ENCODE results near the gene SLC46A1. TPM values are rescaled to one million over a fixed set of nuclear protein-coding genes. Genes with fewer than 3 reads are reported as not detected.

Gene SLC46A1
- total RNA-seq, 2 experiments from 2014 or later = 2.1 to 3.1 TPM

DNA sequence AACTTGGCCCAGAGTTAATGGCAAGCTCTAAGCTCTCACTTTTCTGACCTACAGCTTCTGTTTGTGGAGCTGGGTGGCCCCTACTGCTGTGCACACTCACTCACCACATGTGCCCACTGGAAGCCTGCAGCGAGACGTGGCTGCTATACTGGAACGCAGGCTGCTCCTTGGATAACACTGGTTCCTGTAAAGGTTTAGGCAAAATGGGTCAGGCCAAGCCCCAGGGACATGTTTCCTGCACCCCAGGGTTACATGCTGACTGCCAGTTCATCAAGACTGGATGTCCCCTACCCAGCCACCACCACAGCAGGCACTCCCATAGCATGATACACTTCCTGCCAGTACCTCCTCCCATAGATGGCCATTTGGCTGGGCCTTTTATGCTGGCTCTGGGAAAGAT, 57.0 kb downstream of the SLC46A1 start:
- POLR2A ChIA-PET = interaction anchor here (1.3 kb wide), 1 partner anchor 12 kb away, joined by 3 read pairs; no protein-coding TSS in a partner anchor
- H3K27me3 Mint-ChIP-seq = no peaks in the 10 kb centered on the region

DNA sequence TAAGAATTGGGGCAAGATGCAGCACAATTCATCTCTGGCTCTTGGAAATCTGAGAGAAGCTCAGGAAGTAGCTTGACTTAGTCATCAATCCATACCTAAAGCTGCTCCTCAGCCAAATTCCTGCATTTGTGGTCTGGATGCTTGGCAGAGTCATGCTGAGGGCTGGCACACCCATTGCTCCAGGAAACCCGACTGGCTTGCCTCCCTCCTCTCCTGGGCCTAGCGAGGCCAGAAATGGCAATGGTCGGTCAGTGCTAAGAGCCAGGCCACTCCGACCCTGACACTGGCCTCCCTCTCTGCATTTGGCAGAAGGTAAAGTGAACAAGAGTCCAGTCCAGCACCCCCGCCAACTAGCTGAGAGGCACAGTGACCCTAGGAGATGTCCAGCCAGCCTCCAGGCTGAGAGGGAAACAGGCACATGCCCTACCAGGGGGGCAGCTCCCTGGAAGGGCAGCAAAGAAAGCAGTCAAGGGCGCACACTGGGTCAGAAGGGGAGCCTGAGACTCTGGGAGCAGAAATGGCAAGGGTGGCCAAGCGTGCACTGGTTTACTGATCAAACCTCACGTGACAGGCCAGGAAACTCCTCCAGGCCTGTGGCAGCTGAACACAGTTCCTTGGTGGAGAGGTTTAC, 58.6 kb downstream of the SLC46A1 start:
- ChIA-PET POLR2A (interaction anchor here (0.7 to 4.1 kb wide), 3 partner anchors 8 to 69 kb away, joined by 3 to 33 read pairs (median 3); partner anchors contain the start of gene POLDIP2), CTCF (interaction anchor here (1.0 to 2.0 kb wide), 5 partner anchors 8 to 542 kb away, joined by 3 to 10 read pairs (median 4); partner anchors contain the start of genes IFT20 and TNFAIP1)
- H3K27ac Mint-ChIP-seq = no peak overlapping the region
- DNase-seq (no peak), ATAC-seq (no peak)
- TF ChIP-seq, protein P1, sequence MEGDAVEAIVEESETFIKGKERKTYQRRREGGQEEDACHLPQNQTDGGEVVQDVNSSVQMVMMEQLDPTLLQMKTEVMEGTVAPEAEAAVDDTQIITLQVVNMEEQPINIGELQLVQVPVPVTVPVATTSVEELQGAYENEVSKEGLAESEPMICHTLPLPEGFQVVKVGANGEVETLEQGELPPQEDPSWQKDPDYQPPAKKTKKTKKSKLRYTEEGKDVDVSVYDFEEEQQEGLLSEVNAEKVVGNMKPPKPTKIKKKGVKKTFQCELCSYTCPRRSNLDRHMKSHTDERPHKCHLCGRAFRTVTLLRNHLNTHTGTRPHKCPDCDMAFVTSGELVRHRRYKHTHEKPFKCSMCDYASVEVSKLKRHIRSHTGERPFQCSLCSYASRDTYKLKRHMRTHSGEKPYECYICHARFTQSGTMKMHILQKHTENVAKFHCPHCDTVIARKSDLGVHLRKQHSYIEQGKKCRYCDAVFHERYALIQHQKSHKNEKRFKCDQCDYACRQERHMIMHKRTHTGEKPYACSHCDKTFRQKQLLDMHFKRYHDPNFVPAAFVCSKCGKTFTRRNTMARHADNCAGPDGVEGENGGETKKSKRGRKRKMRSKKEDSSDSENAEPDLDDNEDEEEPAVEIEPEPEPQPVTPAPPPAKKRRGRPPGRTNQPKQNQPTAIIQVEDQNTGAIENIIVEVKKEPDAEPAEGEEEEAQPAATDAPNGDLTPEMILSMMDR (IDR thresholded peaks at IDR 0.05) = no peak
- no peaks in the 10 kb centered on the region for H3K27me3 Mint-ChIP-seq
- H3K9me3 Mint-ChIP-seq = no peaks in the 10 kb centered on the region
- no peaks in the 10 kb centered on the region for H3K4me1 Mint-ChIP-seq (ENCODE audit: low read depth)
- H3K36me3 Mint-ChIP-seq (ENCODE audit: low read depth) = peaks cover 47% of the 10 kb centered on the region
- intact Hi-C loops (cut with micrococcal nuclease) = no loop called here
- no peak overlapping the region for H3K4me3 Mint-ChIP-seq

More for the DNA sequence above, 57.0 kb downstream of the SLC46A1 start:
- Mint-ChIP-seq H3K9me3 (no peaks in the 10 kb centered on the region), H3K27ac (no peak overlapping the region), H3K36me3 (ENCODE audit: low read depth) (peaks cover 49% of the 10 kb centered on the region), H3K4me3 (no peak overlapping the region), H3K4me1 (ENCODE audit: low read depth) (no peaks in the 10 kb centered on the region)
- TF ChIP-seq, protein P1 (IDR thresholded peaks at IDR 0.05) = no peak
- no peak for DNase-seq
- no peak for ATAC-seq
- intact Hi-C loops (cut with micrococcal nuclease) = no loop called here
- CTCF ChIA-PET = interaction anchor here (1.7 kb wide), 1 partner anchor 11 kb away, joined by 7 read pairs; no protein-coding TSS in a partner anchor

DNA sequence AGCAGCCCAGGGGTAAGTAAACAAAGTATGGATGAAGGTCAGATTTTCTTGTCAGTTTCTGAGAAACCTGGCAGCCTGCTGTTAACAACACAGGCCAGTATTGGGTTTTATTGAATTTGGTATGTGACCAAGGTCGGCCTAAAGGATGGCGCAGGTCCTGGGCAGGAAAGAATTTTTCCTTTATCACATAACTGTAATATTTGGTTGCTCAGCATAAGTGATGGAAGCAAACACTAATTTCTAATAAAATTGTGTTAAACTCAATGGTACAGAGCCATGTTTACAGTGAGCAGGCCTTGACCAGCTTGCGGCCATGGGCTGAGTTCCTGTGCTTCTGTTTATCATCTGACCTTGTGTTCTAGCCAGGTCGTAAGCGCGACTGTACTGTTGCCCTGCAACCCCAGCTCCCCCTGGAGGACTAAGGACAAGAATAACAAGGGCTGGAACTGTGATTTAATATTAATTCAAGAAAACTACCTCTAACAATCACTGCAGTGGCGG, 59.2 kb downstream of the SLC46A1 start:
- Mint-ChIP-seq H3K27ac (no peak overlapping the region), H3K36me3 (ENCODE audit: low read depth) (peaks cover 48% of the 10 kb centered on the region), H3K27me3 (no peaks in the 10 kb centered on the region), H3K9me3 (no peaks in the 10 kb centered on the region), H3K4me3 (no peak overlapping the region), H3K4me1 (ENCODE audit: low read depth) (no peaks in the 10 kb centered on the region)
- DNase-seq (no peak), ATAC-seq (no peak)
- intact Hi-C loops (cut with micrococcal nuclease) = no loop called here
- TF ChIP-seq, protein P1 (IDR thresholded peaks at IDR 0.05) = no peak
- ChIA-PET POLR2A (interaction anchor here (0.8 to 4.1 kb wide), 4 partner anchors 9 to 70 kb away, joined by 3 to 33 read pairs (median 3); partner anchors contain the start of genes POLDIP2 and SLC46A1), CTCF (interaction anchor here (1.5 to 2.0 kb wide), 2 partner anchors 8 to 11 kb away, joined by 4 to 10 read pairs; partner anchors contain the start of genes IFT20 and TNFAIP1)

DNA sequence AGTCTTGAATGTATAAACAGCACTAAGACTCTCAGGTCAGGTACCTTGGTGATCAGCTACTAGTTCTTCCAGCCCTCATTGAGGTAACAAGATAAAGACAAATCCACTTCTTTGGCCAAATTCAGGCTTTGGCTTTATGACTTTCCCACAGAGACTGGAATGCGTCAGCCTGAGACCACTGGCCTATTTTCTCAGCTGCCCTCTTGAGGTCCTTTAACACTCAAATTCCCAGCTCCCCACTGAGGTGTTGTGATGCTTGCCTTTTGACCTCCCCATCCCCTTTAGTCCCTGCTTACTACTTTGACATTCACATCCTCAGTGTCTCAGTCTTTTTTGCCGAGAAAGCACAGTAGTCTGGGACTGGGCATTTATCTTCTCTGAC, 59.8 kb downstream of the SLC46A1 start:
- no peak for ATAC-seq
- intact Hi-C loops (cut with micrococcal nuclease) = no loop called here
- Mint-ChIP-seq H3K9me3 (no peaks in the 10 kb centered on the region), H3K27ac (peak overlapping the region; percentile 49), H3K36me3 (ENCODE audit: low read depth) (peaks cover 46% of the 10 kb centered on the region), H3K4me1 (ENCODE audit: low read depth) (no peaks in the 10 kb centered on the region), H3K27me3 (no peaks in the 10 kb centered on the region), H3K4me3 (no peak overlapping the region)
- TF ChIP-seq, protein P1 (IDR thresholded peaks at IDR 0.05) = no peak
- ChIA-PET CTCF (interaction anchor here (1.5 to 2.0 kb wide), 2 partner anchors 9 to 11 kb away, joined by 4 to 10 read pairs; partner anchors contain the start of genes IFT20 and TNFAIP1), POLR2A (interaction anchor here (0.8 to 4.1 kb wide), 6 partner anchors 10 to 70 kb away, joined by 3 to 33 read pairs (median 3); partner anchors contain the start of genes POLDIP2, SLC46A1 and TNFAIP1)
- DNase-seq = no peak

All from activated CD8-positive, alpha-beta T cell treated with anti-CD3 and anti-CD28 coated beads for 36 hours (primary cell).